HEK293 (cell line): Measurements from ENCODE around the gene FBXL7.

Source experiments
- CTCF ChIA-PET: fragments of 350-600 bp; formaldehyde crosslinking; extraction: SDS; loops from one replicate; lab custom pipeline; 2021; ENCODE audit warnings: antibody characterized with exemption; lab: Yijun Ruan, JAX
- POLR2A ChIA-PET: fragments of 300-600 bp; formaldehyde crosslinking; extraction: SDS; loops from one replicate; lab custom pipeline; 2020; ENCODE audit warnings: antibody characterized with exemption, inconsistent platforms; lab: Yijun Ruan, JAX
- H3K27ac ChIP-seq: fragments of 200-500 bp; sonication (Bioruptor generic); 2 replicates; pipeline ENCODE4 v1.5.1; 2014; ENCODE audit warnings: low read depth, low read length, control low read depth, inconsistent platforms; ENCODE audit errors: extremely low read depth
- H3K36me3 ChIP-seq, 2 experiments: fragments of 200-500 bp in 1 of 2; sonication (Bioruptor generic) in 1 of 2; 1 replicate in 1 of 2; 2 replicates in 1 of 2; pipeline ENCODE4 v1.5.1; 2014 to 2017; ENCODE audit warnings: inconsistent platforms in 2 of 2, low read length in 2 of 2; ENCODE audit not compliant: control insufficient read depth in 2 of 2, insufficient read depth in 1 of 2
- H3K4me1 ChIP-seq: fragments of 200-500 bp; sonication (Bioruptor generic); 2 replicates; pipeline ENCODE4 v1.5.1; 2014; ENCODE audit warnings: mild to moderate bottlenecking, low read length, inconsistent platforms; ENCODE audit not compliant: control insufficient read depth, insufficient read depth
- H3K4me3 ChIP-seq: 2 replicates; pipeline ENCODE4 v1.5.1; 2011; ENCODE audit warnings: low read depth, mild to moderate bottlenecking, control low read depth, low read length, moderate library complexity
- H3K9me3 ChIP-seq: fragments of 200-500 bp; sonication (Bioruptor generic); 2 replicates; pipeline ENCODE4 v1.5.1; 2014; ENCODE audit warnings: low read depth, low read length, inconsistent platforms; ENCODE audit not compliant: control insufficient read depth, insufficient read depth
- EGR2 ChIP-seq: fragments of 450-650 bp; formaldehyde crosslinking; IDR thresholded peaks from 2 replicates; pipeline ENCODE4 v1.5.1; 2016; ENCODE audit warnings: low read depth, missing biosample characterization, missing genetic modification characterization
- INSM2 ChIP-seq: fragments of 450-650 bp; formaldehyde crosslinking; IDR thresholded peaks from 2 replicates; pipeline ENCODE4 v1.5.1; 2016; ENCODE audit warnings: missing biosample characterization, missing genetic modification characterization
- SP7 ChIP-seq: fragments of 450-650 bp; formaldehyde crosslinking; IDR thresholded peaks from 2 replicates; pipeline ENCODE4 v1.5.1; 2016; ENCODE audit warnings: missing biosample characterization, missing genetic modification characterization
- ZBTB1 ChIP-seq: fragments of 450-650 bp; formaldehyde crosslinking; IDR thresholded peaks from 2 replicates; pipeline ENCODE4 v1.5.1; 2016; ENCODE audit warnings: missing biosample characterization, missing genetic modification characterization
- ZBTB48 ChIP-seq: fragments of 450-650 bp; formaldehyde crosslinking; IDR thresholded peaks from 2 replicates; pipeline ENCODE4 v1.5.1; 2016; ENCODE audit warnings: missing biosample characterization, missing genetic modification characterization
- ZFP37 ChIP-seq: fragments of 450-650 bp; formaldehyde crosslinking; IDR thresholded peaks from 2 replicates; pipeline ENCODE4 v1.5.1; 2016; ENCODE audit warnings: missing biosample characterization, missing genetic modification characterization
- ZFP41 ChIP-seq: fragments of 450-650 bp; formaldehyde crosslinking; IDR thresholded peaks from 2 replicates; pipeline ENCODE4 v1.5.1; 2016; ENCODE audit warnings: missing biosample characterization, missing genetic modification characterization, borderline replicate concordance
- ZNF138 ChIP-seq: fragments of 450-650 bp; formaldehyde crosslinking; IDR thresholded peaks from 2 replicates; pipeline ENCODE4 v1.5.1; 2016; ENCODE audit warnings: missing biosample characterization, missing genetic modification characterization, borderline replicate concordance
- ZNF292 ChIP-seq: fragments of 450-650 bp; formaldehyde crosslinking; IDR thresholded peaks from 2 replicates; pipeline ENCODE4 v1.5.1; 2016; ENCODE audit warnings: low read depth, missing biosample characterization, missing genetic modification characterization, borderline replicate concordance
- ZNF510 ChIP-seq: fragments of 450-650 bp; formaldehyde crosslinking; IDR thresholded peaks from 2 replicates; pipeline ENCODE4 v1.5.1; 2018; ENCODE audit warnings: mild to moderate bottlenecking, missing genetic modification characterization, missing biosample characterization; ENCODE audit not compliant: insufficient replicate concordance
- ZNF571 ChIP-seq: fragments of 450-650 bp; formaldehyde crosslinking; IDR thresholded peaks from 2 replicates; pipeline ENCODE4 v1.5.0; 2017; ENCODE audit warnings: missing biosample characterization, missing genetic modification characterization
- ZNF658 ChIP-seq: fragments of 450-650 bp; formaldehyde crosslinking; IDR thresholded peaks from 2 replicates; pipeline ENCODE4; 2016; ENCODE audit warnings: missing biosample characterization, missing genetic modification characterization
- ZNF664 ChIP-seq: fragments of 450-650 bp; formaldehyde crosslinking; IDR thresholded peaks from 2 replicates; pipeline ENCODE4 v1.5.1; 2016; ENCODE audit warnings: missing biosample characterization, missing genetic modification characterization
- ZNF776 ChIP-seq: fragments of 450-650 bp; formaldehyde crosslinking; IDR thresholded peaks from 2 replicates; pipeline ENCODE4 v1.5.0; 2017; ENCODE audit warnings: missing biosample characterization, missing genetic modification characterization, borderline replicate concordance
- ZNF785 ChIP-seq: fragments of 450-650 bp; formaldehyde crosslinking; IDR thresholded peaks from 2 replicates; pipeline ENCODE4 v1.5.1; 2016; ENCODE audit warnings: missing biosample characterization, missing genetic modification characterization
- ZSCAN16 ChIP-seq: fragments of 450-650 bp; formaldehyde crosslinking; IDR thresholded peaks from 2 replicates; pipeline ENCODE4 v1.5.1; 2016; ENCODE audit warnings: missing biosample characterization, missing genetic modification characterization
- TF ChIP-seq, protein P1 (sequence below): fragments of 450-650 bp; formaldehyde crosslinking; IDR thresholded peaks from 2 replicates; pipeline ENCODE4 v1.5.1; 2016; ENCODE audit warnings: missing biosample characterization, missing genetic modification characterization
- TF ChIP-seq, protein P2 (sequence below): fragments of 450-650 bp; formaldehyde crosslinking; IDR thresholded peaks from 2 replicates; pipeline ENCODE4 v1.5.1; 2016; ENCODE audit warnings: missing biosample characterization, missing genetic modification characterization
- TF ChIP-seq, protein P3 (sequence below): fragments of 450-650 bp; formaldehyde crosslinking; IDR thresholded peaks from 2 replicates; pipeline ENCODE4 v1.5.1; 2016; ENCODE audit warnings: missing biosample characterization, missing genetic modification characterization
- TF ChIP-seq, protein P4 (sequence below): fragments of 450-650 bp; formaldehyde crosslinking; IDR thresholded peaks from 2 replicates; pipeline ENCODE4 v1.5.1; 2016; ENCODE audit warnings: missing biosample characterization, missing genetic modification characterization
- TF ChIP-seq, protein P5 (sequence below): fragments of 450-650 bp; formaldehyde crosslinking; IDR thresholded peaks from 2 replicates; pipeline ENCODE4 v1.5.1; 2017; ENCODE audit warnings: missing biosample characterization, missing genetic modification characterization

The FBXL7 gene

GRCh38 chr5:15674716-15675115 lies 174.7 kb downstream of the FBXL7 start:
- ChIA-PET POLR2A (no interaction called here), CTCF (interaction anchor here (0.6 to 0.7 kb wide), 2 partner anchors 8 to 61 kb away, joined by 3 read pairs; no protein-coding TSS in a partner anchor)
- Histone ChIP-seq H3K4me3 (no peak overlapping the region), H3K27ac (no peak overlapping the region), H3K36me3 (no peaks in the 10 kb centered on the region), H3K4me1 (no peaks in the 10 kb centered on the region), H3K9me3 (no peaks in the 10 kb centered on the region)
- TF ChIP-seq ZFP37 (tag by site-specific recombination), result no peak
- no peak for TF ChIP-seq ZNF138
- no peak for TF ChIP-seq ZNF664 (tag by site-specific recombination)

DNA sequence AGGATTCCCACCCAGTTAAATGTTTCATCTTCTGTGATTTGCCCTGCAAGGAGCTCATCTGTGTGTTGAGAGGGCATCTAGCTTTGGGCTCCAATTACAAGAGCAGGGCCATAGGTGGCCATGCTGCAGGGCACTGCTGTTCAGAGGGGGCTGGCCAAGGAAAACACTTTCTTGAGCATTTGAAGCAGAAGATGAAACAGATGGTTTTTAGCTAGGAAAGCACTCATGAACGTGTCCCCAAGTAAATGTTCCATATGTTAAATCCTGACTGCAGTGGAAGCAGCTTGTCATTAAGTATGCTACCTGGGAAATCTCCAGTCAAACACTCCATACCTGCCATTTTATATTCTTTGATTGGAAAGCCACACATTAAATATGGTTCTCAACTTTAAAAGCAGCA lies 176.6 kb downstream of the FBXL7 start:
- CTCF ChIA-PET, result no interaction called here
- no peaks in the 10 kb centered on the region for H3K9me3 ChIP-seq
- H3K4me1 ChIP-seq, result no peaks in the 10 kb centered on the region
- POLR2A ChIA-PET, result no interaction called here
- H3K4me3 ChIP-seq, result no peak overlapping the region
- H3K36me3 ChIP-seq, result no peaks in the 10 kb centered on the region
- no peak for TF ChIP-seq ZNF571 (tag by site-specific recombination)
- no peak for TF ChIP-seq ZNF510 (tag by site-specific recombination)
- TF ChIP-seq, protein P1, sequence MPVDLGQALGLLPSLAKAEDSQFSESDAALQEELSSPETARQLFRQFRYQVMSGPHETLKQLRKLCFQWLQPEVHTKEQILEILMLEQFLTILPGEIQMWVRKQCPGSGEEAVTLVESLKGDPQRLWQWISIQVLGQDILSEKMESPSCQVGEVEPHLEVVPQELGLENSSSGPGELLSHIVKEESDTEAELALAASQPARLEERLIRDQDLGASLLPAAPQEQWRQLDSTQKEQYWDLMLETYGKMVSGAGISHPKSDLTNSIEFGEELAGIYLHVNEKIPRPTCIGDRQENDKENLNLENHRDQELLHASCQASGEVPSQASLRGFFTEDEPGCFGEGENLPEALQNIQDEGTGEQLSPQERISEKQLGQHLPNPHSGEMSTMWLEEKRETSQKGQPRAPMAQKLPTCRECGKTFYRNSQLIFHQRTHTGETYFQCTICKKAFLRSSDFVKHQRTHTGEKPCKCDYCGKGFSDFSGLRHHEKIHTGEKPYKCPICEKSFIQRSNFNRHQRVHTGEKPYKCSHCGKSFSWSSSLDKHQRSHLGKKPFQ (tag by site-specific recombination), result no peak
- TF ChIP-seq ZSCAN16 (tag by site-specific recombination), result no peak
- no peak for TF ChIP-seq EGR2
- TF ChIP-seq ZNF292 (tag by site-specific recombination), result no peak
- TF ChIP-seq, all 188 proteins: peak for 0
- H3K27ac ChIP-seq, result no peak overlapping the region

- no peak overlapping the region for H3K4me3 ChIP-seq
- ChIA-PET CTCF (no interaction called here), POLR2A (no interaction called here)
- H3K27ac ChIP-seq, result no peak overlapping the region
- H3K4me1 ChIP-seq, result no peaks in the 10 kb centered on the region
- no peaks in the 10 kb centered on the region for H3K9me3 ChIP-seq
- no peaks in the 10 kb centered on the region for H3K36me3 ChIP-seq
- TF ChIP-seq, protein P2, sequence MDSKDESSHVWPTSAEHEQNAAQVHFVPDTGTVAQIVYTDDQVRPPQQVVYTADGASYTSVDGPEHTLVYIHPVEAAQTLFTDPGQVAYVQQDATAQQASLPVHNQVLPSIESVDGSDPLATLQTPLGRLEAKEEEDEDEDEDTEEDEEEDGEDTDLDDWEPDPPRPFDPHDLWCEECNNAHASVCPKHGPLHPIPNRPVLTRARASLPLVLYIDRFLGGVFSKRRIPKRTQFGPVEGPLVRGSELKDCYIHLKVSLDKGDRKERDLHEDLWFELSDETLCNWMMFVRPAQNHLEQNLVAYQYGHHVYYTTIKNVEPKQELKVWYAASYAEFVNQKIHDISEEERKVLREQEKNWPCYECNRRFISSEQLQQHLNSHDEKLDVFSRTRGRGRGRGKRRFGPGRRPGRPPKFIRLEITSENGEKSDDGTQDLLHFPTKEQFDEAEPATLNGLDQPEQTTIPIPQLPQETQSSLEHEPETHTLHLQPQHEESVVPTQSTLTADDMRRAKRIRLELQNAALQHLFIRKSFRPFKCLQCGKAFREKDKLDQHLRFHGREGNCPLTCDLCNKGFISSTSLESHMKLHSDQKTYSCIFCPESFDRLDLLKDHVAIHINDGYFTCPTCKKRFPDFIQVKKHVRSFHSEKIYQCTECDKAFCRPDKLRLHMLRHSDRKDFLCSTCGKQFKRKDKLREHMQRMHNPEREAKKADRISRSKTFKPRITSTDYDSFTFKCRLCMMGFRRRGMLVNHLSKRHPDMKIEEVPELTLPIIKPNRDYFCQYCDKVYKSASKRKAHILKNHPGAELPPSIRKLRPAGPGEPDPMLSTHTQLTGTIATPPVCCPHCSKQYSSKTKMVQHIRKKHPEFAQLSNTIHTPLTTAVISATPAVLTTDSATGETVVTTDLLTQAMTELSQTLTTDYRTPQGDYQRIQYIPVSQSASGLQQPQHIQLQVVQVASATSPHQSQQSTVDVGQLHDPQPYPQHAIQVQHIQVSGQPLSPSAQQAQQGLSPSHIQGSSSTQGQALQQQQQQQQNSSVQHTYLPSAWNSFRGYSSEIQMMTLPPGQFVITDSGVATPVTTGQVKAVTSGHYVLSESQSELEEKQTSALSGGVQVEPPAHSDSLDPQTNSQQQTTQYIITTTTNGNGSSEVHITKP (tag by site-specific recombination), result no peak
- TF ChIP-seq ZNF658 (tag by site-specific recombination) (no peak), ZNF776 (tag by site-specific recombination) (no peak), ZFP41 (tag by site-specific recombination) (no peak), SP7 (no peak), ZBTB1 (no peak), INSM2 (tag by site-specific recombination) (no peak), ZNF785 (no peak), ZBTB48 (no peak)
- TF ChIP-seq, protein P3, sequence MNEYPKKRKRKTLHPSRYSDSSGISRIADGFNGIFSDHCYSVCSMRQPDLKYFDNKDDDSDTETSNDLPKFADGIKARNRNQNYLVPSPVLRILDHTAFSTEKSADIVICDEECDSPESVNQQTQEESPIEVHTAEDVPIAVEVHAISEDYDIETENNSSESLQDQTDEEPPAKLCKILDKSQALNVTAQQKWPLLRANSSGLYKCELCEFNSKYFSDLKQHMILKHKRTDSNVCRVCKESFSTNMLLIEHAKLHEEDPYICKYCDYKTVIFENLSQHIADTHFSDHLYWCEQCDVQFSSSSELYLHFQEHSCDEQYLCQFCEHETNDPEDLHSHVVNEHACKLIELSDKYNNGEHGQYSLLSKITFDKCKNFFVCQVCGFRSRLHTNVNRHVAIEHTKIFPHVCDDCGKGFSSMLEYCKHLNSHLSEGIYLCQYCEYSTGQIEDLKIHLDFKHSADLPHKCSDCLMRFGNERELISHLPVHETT (tag by site-specific recombination), result no peak
- TF ChIP-seq, protein P4, sequence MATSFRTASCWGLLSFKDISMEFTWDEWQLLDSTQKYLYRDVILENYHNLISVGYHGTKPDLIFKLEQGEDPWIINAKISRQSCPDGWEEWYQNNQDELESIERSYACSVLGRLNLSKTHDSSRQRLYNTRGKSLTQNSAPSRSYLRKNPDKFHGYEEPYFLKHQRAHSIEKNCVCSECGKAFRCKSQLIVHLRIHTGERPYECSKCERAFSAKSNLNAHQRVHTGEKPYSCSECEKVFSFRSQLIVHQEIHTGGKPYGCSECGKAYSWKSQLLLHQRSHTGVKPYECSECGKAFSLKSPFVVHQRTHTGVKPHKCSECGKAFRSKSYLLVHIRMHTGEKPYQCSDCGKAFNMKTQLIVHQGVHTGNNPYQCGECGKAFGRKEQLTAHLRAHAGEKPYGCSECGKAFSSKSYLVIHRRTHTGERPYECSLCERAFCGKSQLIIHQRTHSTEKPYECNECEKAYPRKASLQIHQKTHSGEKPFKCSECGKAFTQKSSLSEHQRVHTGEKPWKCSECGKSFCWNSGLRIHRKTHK (tag by site-specific recombination), result no peak
- TF ChIP-seq, protein P5, sequence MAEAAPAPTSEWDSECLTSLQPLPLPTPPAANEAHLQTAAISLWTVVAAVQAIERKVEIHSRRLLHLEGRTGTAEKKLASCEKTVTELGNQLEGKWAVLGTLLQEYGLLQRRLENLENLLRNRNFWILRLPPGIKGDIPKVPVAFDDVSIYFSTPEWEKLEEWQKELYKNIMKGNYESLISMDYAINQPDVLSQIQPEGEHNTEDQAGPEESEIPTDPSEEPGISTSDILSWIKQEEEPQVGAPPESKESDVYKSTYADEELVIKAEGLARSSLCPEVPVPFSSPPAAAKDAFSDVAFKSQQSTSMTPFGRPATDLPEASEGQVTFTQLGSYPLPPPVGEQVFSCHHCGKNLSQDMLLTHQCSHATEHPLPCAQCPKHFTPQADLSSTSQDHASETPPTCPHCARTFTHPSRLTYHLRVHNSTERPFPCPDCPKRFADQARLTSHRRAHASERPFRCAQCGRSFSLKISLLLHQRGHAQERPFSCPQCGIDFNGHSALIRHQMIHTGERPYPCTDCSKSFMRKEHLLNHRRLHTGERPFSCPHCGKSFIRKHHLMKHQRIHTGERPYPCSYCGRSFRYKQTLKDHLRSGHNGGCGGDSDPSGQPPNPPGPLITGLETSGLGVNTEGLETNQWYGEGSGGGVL, result no peak
These were observed 179.2 kb downstream of the FBXL7 start for GRCh38 chr5:15679161-15679560.
